ENCODE data around the gene BAZ2B.

DNA sequence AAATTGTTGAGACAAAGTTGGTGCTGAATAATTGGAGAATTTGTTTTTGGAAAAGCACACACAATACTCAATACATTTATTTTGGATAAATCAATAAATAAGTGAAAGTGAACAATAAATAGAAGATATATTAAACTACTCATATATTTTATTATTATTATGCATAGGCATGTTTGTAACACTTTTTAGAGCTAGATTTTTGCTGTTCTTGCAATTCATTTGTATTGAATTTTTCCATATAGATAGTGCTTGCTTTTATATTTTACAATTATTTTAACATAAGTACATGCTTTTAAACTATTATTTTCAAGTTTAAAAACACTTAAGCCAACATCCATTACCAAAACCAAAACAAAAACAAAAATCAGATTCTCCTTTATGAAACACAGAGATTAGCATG, 43.9 kb downstream of the BAZ2B start:
- TF ChIP-seq, protein P1, sequence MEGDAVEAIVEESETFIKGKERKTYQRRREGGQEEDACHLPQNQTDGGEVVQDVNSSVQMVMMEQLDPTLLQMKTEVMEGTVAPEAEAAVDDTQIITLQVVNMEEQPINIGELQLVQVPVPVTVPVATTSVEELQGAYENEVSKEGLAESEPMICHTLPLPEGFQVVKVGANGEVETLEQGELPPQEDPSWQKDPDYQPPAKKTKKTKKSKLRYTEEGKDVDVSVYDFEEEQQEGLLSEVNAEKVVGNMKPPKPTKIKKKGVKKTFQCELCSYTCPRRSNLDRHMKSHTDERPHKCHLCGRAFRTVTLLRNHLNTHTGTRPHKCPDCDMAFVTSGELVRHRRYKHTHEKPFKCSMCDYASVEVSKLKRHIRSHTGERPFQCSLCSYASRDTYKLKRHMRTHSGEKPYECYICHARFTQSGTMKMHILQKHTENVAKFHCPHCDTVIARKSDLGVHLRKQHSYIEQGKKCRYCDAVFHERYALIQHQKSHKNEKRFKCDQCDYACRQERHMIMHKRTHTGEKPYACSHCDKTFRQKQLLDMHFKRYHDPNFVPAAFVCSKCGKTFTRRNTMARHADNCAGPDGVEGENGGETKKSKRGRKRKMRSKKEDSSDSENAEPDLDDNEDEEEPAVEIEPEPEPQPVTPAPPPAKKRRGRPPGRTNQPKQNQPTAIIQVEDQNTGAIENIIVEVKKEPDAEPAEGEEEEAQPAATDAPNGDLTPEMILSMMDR (IDR thresholded peaks at IDR 0.05) = no peak
- TF ChIP-seq POLR2AphosphoS5 (IDR thresholded peaks at IDR 0.05) (no peak), POLR2A (IDR thresholded peaks at IDR 0.05) (no peak), EP300 (IDR thresholded peaks at IDR 0.05) (no peak)
